A204.1 (cell line): Measurements from ENCODE around the gene ACOT12.
"Not testable (repeated sequence)": the region's sequence is repeated elsewhere in the genome, so short reads cannot be mapped to it uniquely, and the experiment has no call there.

Source experiments
- FAIRE-seq: peaks from 2 replicates; lab custom pipeline; 2012; peaks lifted over from hg19 to GRCh38; lab: Jason Lieb, UNC

Gene ACOT12

GRCh38 chr5:81338213-81338612 lies 55.7 kb downstream of the ACOT12 start:
- FAIRE-seq = not testable (repeated sequence)

- FAIRE-seq = no peak
These were observed 56.1 kb downstream of the ACOT12 start for GRCh38 chr5:81337803-81338202.

GRCh38 chr5:81336556-81336955 lies 57.4 kb downstream of the ACOT12 start:
- no peak for FAIRE-seq

- no peak for FAIRE-seq
These were observed 58.0 kb downstream of the ACOT12 start for GRCh38 chr5:81335946-81336345.

GRCh38 chr5:81334304-81335061 lies 59.5 kb downstream of the ACOT12 start:
- no peak for FAIRE-seq

GRCh38 chr5:81326554-81326953 lies 67.4 kb downstream of the ACOT12 start:
- no peak for FAIRE-seq

- FAIRE-seq = no peak
These were observed 76.4 kb downstream of the ACOT12 start for GRCh38 chr5:81317536-81317935.

GRCh38 chr5:81316571-81316970 lies 77.4 kb downstream of the ACOT12 start:
- FAIRE-seq = no peak

- no peak for FAIRE-seq
These were observed 78.1 kb downstream of the ACOT12 start for GRCh38 chr5:81315830-81316229.

- no peak for FAIRE-seq
These were observed 78.6 kb downstream of the ACOT12 start for GRCh38 chr5:81315336-81315735.

GRCh38 chr5:81314581-81314980 lies 79.4 kb downstream of the ACOT12 start:
- FAIRE-seq = no peak

- FAIRE-seq = no peak
These were observed 80.2 kb downstream of the ACOT12 start for GRCh38 chr5:81313686-81314085.

- no peak for FAIRE-seq
These were observed 80.7 kb downstream of the ACOT12 start for GRCh38 chr5:81313278-81313677.

- no peak for FAIRE-seq
These were observed 83.4 kb downstream of the ACOT12 start for GRCh38 chr5:81310402-81311063.

- no peak for FAIRE-seq
These were observed 85.1 kb downstream of the ACOT12 start for GRCh38 chr5:81308836-81309235.

GRCh38 chr5:81305785-81306184 lies 88.1 kb downstream of the ACOT12 start:
- FAIRE-seq = no peak

- no peak for FAIRE-seq
These were observed 90.4 kb downstream of the ACOT12 start for GRCh38 chr5:81303563-81303962.

- no peak for FAIRE-seq
These were observed 91.3 kb downstream of the ACOT12 start for GRCh38 chr5:81302596-81302995.

GRCh38 chr5:81301271-81302015 lies 92.5 kb downstream of the ACOT12 start, which contains the start of gene ZCCHC9:
Gene ZCCHC9, plus strand, starts transcription at chr5:81301587. Its CDS starts 3,171 bp downstream, at chr5:81304758.
- peak; percentile 87 for FAIRE-seq

- no peak for FAIRE-seq
These were observed 93.0 kb downstream of the ACOT12 start for GRCh38 chr5:81300921-81301270.

GRCh38 chr5:81297531-81297930 lies 96.4 kb downstream of the ACOT12 start:
- no peak for FAIRE-seq

GRCh38 chr5:81294021-81294420 lies 99.9 kb downstream of the ACOT12 start:
- not testable (repeated sequence) for FAIRE-seq

GRCh38 chr5:81292130-81292529 lies 101.8 kb downstream of the ACOT12 start:
- FAIRE-seq = no peak
